Kidney epithelial cell (primary cell): ENCODE data around the gene TRAPPC11. TPM values are rescaled to one million over a fixed set of nuclear protein-coding genes. Genes with fewer than 3 reads are reported as not detected.

Experiments
- DNase-seq: peaks from one replicate; pipeline ENCODE4 v3.0.0-alpha.2; 2010; ENCODE audit warnings: low read depth
- H3K27me3 ChIP-seq: 2 replicates; pipeline ENCODE4 v1.6.0; 2011; ENCODE audit warnings: low read length; ENCODE audit not compliant: control insufficient read depth, insufficient read depth
- H3K36me3 ChIP-seq: 2 replicates; pipeline ENCODE4 v1.5.1; 2011; ENCODE audit warnings: low read length; ENCODE audit not compliant: control insufficient read depth, insufficient read depth
- H3K4me3 ChIP-seq: 2 replicates; pipeline ENCODE4 v1.5.1; 2011; ENCODE audit warnings: low read depth, mild to moderate bottlenecking, control low read depth, low read length
- CTCF ChIP-seq: IDR thresholded peaks from 2 replicates; pipeline ENCODE4 v1.5.1; 2011; ENCODE audit warnings: mild to moderate bottlenecking, moderate library complexity, low read length, control low read depth, inconsistent platforms; ENCODE audit not compliant: insufficient read depth, poor library complexity, severe bottlenecking
- total RNA-seq: library from RNA; depleted of rRNA; stranded (reverse); fragments of >200 nt; gene quantifications from 2 replicates; pipeline ENCODE4 v1.2.3, GENCODE V29; 2015

Gene TRAPPC11
- total RNA-seq, 1 donor from 2014 or later, result 30.3 TPM

DNA sequence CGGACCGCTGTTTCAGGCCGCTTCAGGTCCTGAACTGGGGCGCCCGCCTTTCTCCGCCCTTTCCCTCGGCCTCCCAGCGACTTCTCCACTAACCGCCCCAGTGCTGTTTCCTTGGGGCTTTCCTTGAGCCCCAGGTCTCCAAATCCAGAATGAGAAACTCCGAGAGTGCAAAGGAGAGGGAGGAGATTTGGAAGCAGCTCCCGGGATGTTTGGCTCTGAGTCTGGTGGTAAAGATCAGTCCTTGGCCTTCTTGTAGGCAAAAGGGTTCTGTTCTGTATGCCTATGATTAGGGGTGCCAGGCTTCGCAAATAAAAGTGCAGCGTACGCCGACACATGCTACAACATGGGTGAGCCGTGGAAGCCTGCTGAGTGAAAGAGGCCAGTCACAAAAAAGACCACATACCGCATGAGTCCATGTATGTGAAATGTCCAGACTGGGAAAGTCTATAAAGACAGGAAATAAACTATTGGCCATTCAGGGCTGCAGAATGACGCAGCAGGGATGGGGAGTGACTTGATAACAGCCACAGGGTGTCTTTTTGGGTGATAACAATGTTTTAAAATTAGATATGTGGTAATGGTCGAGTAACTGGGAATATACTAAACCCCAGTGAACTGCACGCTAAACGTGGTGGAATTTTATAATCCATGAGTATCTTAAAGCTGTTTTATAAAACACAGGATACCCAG, 99.8 kb downstream of the TRAPPC11 start:
- no peak for TF ChIP-seq CTCF
- no peak overlapping the region for H3K4me3 ChIP-seq
- H3K36me3 ChIP-seq, result no peaks in the 10 kb centered on the region
- no peak for DNase-seq
- H3K27me3 ChIP-seq, result no peaks in the 10 kb centered on the region

GRCh38 chr4:183760326-183760725, 101.2 kb downstream of the TRAPPC11 start:
- Histone ChIP-seq H3K27me3 (no peaks in the 10 kb centered on the region), H3K36me3 (no peaks in the 10 kb centered on the region), H3K4me3 (no peak overlapping the region)
- TF ChIP-seq CTCF, result no peak
- DNase-seq, result no peak

Other genes with a start within 250 kb of the TRAPPC11 start
- 25.7 and 28.5 TPM in 2 replicates for gene CDKN2AIP, start 214.7 kb upstream of the TRAPPC11 start, total RNA-seq
- gene ING2, start 154.2 kb upstream of the TRAPPC11 start, total RNA-seq, result 9.9 and 10.1 TPM in 2 replicates
- 17.6 and 20.7 TPM in 2 replicates for gene RWDD4, start 108 bp upstream of the TRAPPC11 start, total RNA-seq
- gene STOX2, start 246.0 kb downstream of the TRAPPC11 start, total RNA-seq, result 4.4 and 5.5 TPM in 2 replicates